T-helper 17 cell (primary cell): ENCODE data around the gene RAD51B. TPM values are rescaled to one million over a fixed set of nuclear protein-coding genes. Genes with fewer than 3 reads are reported as not detected.

Experiments
- ATAC-seq: fragments of 150-1000 bp; cut with Tn5 transposase; 2 replicates; pipeline ENCODE4 v1.10.0; 2021; ENCODE audit warnings: mild to moderate bottlenecking, moderate library complexity
- DNase-seq, 3 donors: peaks; one replicate each; pipeline versions ENCODE4 v3.0.0 to v3.0.0-alpha.2; 2020 to 2021
- H3K9me3 ChIP-seq: one replicate; pipeline ENCODE4 v1.7.0; 2013; ENCODE audit warnings: low read length, mild to moderate bottlenecking; ENCODE audit not compliant: control insufficient read depth, poor library complexity, severe bottlenecking
- H3K27ac Mint-ChIP-seq: one replicate; pipeline ENCODE4 v1.8.0; 2022; ENCODE audit warnings: mild to moderate bottlenecking, moderate library complexity, mixed read lengths
- H3K27me3 Mint-ChIP-seq: one replicate; pipeline ENCODE4 v1.8.0; 2022; ENCODE audit warnings: mixed read lengths
- H3K36me3 Mint-ChIP-seq: one replicate; pipeline ENCODE4 v1.8.0; 2022; ENCODE audit warnings: low read depth, mixed read lengths
- H3K4me1 Mint-ChIP-seq: one replicate; pipeline ENCODE4 v1.8.0; 2022; ENCODE audit warnings: mild to moderate bottlenecking, mixed read lengths
- H3K4me3 Mint-ChIP-seq: one replicate; pipeline ENCODE4 v1.8.0; 2022; ENCODE audit warnings: mild to moderate bottlenecking, moderate library complexity, mixed read lengths
- total RNA-seq, 4 donors: library from RNA in 2 of 4; stranded (reverse) in 2 of 4; gene quantifications; one replicate each; pipeline ENCODE4 v1.2.3 and lab custom pipeline; 2022 to 2026

RAD51B gene
- total RNA-seq, 2 donors from 2014 or later, result 17.0 to 20.7 TPM

DNA sequence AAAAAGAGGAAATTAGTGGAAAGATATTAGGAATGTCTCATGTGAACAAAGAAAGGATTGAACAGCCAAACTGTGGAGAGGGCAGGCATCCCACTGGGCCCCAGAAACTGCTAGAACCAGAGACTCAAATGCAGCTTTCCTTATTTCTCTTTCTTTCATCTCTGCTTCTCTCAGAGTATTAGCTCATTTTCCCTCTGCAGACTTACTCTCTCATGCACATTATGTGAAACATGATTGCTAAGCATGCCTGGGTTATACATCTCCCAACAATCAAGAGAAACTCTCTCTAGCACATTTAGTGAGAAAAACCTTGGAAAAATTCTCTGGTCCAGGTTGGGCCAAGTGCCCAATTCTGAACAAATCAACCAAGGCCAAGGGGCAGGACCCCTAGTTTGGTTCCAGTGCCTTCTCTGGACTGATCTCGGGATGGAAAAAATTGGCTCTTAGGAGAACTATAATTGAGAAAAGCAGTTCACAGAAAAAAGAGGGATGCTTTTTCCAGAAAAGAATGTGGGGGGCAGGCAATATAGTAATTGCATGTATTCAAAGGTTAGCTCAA lies 313.1 kb downstream of the RAD51B start:
- ATAC-seq (no peak), DNase-seq (no peak)
- Mint-ChIP-seq H3K27me3 (no peaks in the 10 kb centered on the region), H3K4me1 (peaks cover 8% of the 10 kb centered on the region), H3K4me3 (no peak overlapping the region), H3K36me3 (no peaks in the 10 kb centered on the region), H3K27ac (no peak overlapping the region)
- no peaks in the 10 kb centered on the region for H3K9me3 ChIP-seq

DNA sequence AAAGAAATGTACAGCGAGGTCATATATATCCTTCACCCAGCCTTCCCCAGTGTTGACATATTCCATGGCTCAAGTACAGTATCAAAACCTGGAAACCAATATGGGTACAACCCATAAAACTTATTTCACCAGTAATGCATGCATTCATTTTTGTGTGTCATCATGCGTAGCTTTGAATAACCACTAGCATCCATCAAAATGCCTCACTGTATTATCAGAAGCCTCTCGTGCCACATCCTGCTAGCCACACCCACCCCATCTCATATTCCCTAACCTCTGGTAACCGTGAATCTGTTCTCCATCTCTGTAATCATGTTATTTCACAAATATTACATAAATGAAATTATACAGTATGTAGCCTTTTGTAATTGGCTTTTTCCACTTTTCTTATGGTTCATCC lies 314.3 kb downstream of the RAD51B start:
- Mint-ChIP-seq H3K27ac (no peak overlapping the region), H3K36me3 (no peaks in the 10 kb centered on the region), H3K4me3 (no peak overlapping the region), H3K27me3 (no peaks in the 10 kb centered on the region), H3K4me1 (peaks cover 8% of the 10 kb centered on the region)
- ATAC-seq (no peak), DNase-seq (no peak)
- H3K9me3 ChIP-seq, result no peaks in the 10 kb centered on the region

DNA sequence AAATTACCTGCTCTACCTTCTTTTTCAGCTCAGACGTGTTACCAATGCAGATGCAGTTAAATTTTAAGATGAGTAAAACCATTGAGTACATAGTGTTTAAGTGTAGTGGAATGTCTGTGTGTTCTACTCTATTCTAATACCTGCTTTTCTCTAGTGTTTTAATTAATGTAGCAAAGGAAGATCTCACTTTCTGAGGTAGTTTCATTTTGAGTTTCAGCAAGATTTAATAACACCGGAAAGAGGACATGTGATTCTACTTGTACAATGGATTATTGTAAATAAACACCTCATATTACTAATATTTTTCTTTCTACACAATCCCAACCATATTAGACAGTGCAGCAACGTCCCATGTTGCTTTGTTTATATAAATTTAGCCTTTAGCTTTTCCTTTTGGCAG lies 315.4 kb downstream of the RAD51B start:
- DNase-seq (no peak), ATAC-seq (no peak)
- no peaks in the 10 kb centered on the region for H3K36me3 Mint-ChIP-seq
- H3K27ac Mint-ChIP-seq, result peak overlapping the region; percentile 59
- peak overlapping the region; percentile 79 for H3K4me3 Mint-ChIP-seq
- H3K9me3 ChIP-seq, result no peaks in the 10 kb centered on the region
- H3K27me3 Mint-ChIP-seq, result no peaks in the 10 kb centered on the region
- peaks cover 8% of the 10 kb centered on the region for H3K4me1 Mint-ChIP-seq

DNA sequence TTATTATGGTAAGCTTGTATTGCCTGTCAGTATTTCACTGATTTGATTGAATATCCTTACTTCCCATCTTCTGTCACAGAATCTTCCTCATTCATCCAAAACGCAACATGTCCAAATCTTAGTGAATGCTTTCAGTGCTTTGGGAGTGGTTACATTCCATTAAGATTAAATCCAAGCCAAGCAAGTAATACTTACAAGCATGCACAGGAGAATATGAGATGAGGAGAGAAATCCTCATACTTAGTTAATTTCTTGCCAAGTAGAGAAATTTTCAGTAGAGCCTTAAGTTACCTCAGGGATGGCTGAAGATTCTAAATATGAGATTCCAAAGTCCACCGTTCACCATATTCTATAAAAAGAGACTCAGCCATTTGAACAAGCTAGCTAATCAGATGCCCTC lies 316.0 kb downstream of the RAD51B start:
- Mint-ChIP-seq H3K4me1 (peaks cover 8% of the 10 kb centered on the region), H3K4me3 (peak overlapping the region; percentile 79), H3K36me3 (peaks cover 1% of the 10 kb centered on the region), H3K27me3 (no peaks in the 10 kb centered on the region), H3K27ac (peak overlapping the region; percentile 59)
- H3K9me3 ChIP-seq, result no peaks in the 10 kb centered on the region
- DNase-seq (no peak), ATAC-seq (no peak)

DNA sequence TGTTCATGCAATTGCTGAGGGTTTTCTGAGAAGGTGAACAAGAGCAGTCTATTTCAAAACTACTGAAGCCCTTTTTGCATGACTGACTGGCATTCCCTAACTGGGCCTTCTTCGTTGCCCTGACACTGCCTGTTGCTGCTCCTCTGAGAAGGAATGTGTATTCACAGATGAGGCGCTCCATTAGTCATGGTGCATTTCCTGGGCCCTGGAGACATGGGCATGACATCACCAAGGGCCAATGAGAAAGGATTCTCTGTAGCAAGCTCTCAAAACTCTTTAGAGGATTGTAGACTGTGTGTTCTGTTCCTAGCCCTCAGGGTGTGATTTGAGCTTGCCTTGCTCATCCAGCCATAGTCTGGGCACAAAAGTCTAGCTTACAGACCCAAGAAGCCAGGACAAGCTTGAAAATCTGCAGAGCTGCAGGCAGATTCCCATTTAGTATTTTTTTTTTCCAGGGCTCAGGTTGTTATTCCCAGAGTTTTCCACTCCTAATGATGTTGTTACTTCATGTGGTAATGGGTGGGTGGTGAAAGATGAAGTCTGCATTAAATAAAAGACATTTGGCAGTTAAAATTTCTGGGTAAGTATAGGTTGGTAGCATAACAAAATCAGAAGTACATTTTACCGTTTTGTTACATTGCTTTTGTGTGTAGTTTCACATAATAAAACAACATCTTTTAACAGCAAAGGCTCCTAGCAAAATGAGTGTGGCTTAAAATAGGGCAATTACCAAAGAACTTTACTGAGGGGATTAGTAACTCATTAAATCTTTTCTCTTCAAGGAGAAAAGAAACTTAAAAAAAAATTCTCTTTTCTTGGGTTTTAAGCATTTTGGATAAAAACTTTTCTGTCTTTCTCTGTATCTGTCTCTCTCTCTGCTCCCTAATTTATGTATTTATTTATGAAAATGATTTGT lies 318.4 kb downstream of the RAD51B start:
- no peak overlapping the region for H3K27ac Mint-ChIP-seq
- no peak overlapping the region for H3K4me3 Mint-ChIP-seq
- H3K36me3 Mint-ChIP-seq, result peaks cover 2% of the 10 kb centered on the region
- H3K9me3 ChIP-seq, result no peaks in the 10 kb centered on the region
- H3K4me1 Mint-ChIP-seq, result peaks cover 12% of the 10 kb centered on the region
- ATAC-seq (no peak), DNase-seq (no peak)
- no peaks in the 10 kb centered on the region for H3K27me3 Mint-ChIP-seq

DNA sequence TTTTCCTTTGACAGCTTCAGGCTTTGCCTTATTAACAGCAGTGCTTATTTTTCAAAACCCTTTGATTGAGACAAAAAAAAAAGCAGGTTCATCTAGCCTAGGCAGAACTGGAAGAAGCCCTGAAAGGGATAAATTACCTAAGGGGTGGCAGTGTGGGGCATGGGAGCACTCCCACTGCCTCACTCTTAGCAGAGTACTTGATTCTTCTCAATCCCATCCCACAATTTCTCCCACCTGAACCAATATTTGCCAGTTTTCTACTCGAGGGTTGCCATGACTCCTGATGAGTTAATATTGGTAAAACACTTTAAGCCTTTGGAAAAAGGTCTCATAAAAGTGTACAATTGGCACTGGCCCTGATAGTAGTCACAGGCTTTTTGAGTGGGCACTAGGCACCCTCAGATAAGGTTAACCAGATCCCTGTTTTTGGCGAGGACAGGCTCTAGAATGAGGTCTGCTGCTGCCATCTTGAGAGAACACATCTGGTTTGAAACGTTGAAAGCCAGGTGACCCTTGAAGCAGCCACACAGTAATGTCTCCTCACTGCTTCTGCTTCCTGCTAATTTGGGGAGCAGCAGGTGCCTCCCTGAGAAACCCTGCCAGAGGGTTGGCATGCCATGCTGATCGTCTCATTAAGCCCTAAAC lies 320.0 kb downstream of the RAD51B start:
- peaks cover 27% of the 10 kb centered on the region for H3K4me1 Mint-ChIP-seq
- no peaks in the 10 kb centered on the region for H3K9me3 ChIP-seq
- peaks cover 2% of the 10 kb centered on the region for H3K36me3 Mint-ChIP-seq
- H3K27ac Mint-ChIP-seq, result no peak overlapping the region
- DNase-seq (no peak), ATAC-seq (no peak)
- no peaks in the 10 kb centered on the region for H3K27me3 Mint-ChIP-seq
- H3K4me3 Mint-ChIP-seq, result no peak overlapping the region

DNA sequence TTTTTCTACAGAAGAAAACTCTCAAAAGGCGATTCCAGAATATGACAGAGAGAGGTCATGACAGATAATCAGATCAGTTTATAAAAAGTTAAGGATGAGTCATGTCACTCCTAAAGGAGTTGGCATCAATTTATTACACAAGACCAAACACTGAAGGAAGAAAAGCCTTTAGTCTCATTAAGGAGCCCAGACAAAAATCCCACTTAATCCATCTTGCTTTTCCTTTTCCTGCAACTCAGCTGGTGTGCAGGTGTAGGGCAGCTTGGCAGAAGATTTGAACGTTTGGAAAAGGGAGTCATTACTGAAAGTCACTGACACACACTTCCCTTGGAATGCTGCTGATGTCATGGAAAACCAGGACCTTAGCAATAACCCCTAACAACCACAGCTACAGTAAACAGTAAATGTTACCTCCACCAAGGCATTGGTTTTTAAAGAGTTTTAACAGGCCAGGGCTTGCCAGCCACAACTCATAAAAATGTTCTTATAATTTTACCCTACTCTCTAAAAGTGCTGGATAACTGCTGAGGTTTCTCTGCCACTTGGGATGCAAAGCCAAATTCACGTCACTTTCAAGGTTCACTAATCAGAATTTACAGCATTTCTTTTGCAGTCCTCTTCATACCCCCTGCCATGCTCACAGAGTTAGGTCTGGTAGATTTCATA lies 320.6 kb downstream of the RAD51B start:
- Mint-ChIP-seq H3K36me3 (peaks cover 2% of the 10 kb centered on the region), H3K27ac (no peak overlapping the region), H3K27me3 (no peaks in the 10 kb centered on the region), H3K4me1 (peaks cover 29% of the 10 kb centered on the region), H3K4me3 (no peak overlapping the region)
- H3K9me3 ChIP-seq, result no peaks in the 10 kb centered on the region
- ATAC-seq, result no peak
- no peak for DNase-seq

DNA sequence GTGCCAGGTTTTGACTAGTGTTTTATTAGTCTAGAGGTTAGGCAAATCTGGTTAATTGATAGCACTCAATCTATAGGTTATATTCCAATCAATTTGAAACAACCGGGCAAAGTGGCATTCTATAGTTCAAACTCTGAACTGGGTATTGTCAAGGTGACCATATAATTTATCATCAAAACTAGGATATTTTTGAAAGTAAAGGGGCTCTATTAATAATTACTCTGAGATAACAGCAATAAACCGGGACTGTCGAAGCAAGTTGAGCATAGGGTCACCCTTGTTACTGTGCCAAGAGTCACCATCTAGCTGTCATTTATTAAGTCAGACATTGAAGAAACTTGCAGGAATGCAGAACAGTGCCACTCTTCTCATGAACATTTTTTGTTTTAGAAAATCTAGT lies 321.2 kb downstream of the RAD51B start:
- no peak overlapping the region for H3K27ac Mint-ChIP-seq
- H3K36me3 Mint-ChIP-seq, result peaks cover 2% of the 10 kb centered on the region
- ATAC-seq, result no peak
- H3K4me1 Mint-ChIP-seq, result peaks cover 27% of the 10 kb centered on the region
- no peaks in the 10 kb centered on the region for H3K9me3 ChIP-seq
- no peak overlapping the region for H3K4me3 Mint-ChIP-seq
- H3K27me3 Mint-ChIP-seq, result no peaks in the 10 kb centered on the region
- no peak for DNase-seq

DNA sequence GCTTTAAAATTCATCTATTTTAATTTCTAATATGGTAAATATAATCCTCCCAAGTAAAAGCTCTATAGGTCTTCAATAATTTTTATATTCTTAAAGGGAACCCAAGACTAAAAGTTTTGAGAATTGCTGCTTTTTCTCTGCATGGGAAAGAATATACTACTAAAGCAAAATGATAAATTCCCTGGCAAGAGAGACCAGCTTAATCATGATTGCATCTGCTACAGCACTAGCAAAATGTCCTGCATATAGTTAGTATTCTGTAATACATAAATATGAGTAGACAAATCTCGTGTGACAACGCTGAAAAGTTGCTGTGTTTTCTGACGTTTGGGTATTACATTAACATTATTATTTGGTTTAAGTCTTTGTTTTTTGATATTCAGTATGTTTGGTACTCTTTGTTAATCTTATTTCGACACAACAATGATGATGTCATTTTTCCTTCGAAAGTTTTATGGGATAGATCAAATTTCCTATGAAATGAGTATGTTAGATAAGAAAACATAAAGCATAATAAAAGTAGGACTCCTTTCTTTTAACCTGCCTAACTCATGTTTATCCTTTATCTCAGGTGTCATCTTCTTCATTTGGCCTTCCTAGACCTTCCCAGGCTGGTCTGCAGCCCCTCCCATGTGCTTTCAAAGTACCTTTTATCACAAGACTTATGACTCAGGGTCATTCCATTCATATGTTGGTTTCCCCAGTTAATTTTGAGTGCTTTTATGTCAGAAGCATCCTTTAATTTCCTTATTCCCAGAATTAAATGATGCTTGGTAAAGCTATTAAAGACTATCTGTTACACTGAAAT lies 321.9 kb downstream of the RAD51B start:
- Mint-ChIP-seq H3K27ac (no peak overlapping the region), H3K27me3 (no peaks in the 10 kb centered on the region), H3K4me1 (peaks cover 27% of the 10 kb centered on the region), H3K36me3 (peaks cover 2% of the 10 kb centered on the region), H3K4me3 (no peak overlapping the region)
- ATAC-seq (no peak), DNase-seq (no peak)
- no peaks in the 10 kb centered on the region for H3K9me3 ChIP-seq

DNA sequence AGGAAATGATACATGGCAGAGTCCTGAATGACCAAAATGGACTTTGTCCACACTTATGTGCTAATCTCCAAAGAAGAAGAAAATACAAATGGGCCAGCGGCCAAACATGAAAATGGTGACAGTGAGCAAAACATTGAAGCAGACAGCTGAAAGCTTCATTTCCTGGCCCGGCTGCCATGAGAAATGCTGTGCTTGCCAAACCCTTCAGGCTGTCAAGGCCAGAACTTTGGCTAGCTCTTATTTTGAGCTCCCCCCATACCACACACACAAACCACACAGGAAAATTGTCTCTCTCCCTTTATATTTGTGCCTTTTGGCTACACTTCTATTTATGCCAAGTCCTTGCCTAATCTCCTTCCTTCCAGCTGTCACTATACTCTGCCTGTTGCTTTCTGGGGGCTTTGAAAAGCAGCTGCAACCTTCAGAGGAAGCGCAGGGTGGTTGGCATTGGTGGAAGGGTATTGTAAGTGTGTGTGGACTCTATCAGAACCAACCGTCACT lies 323.8 kb downstream of the RAD51B start:
- Mint-ChIP-seq H3K4me3 (peak overlapping the region; percentile 15), H3K27ac (no peak overlapping the region), H3K4me1 (peaks cover 27% of the 10 kb centered on the region), H3K27me3 (no peaks in the 10 kb centered on the region), H3K36me3 (peaks cover 2% of the 10 kb centered on the region)
- ATAC-seq (peak; percentile 21), DNase-seq (no peak)
- no peaks in the 10 kb centered on the region for H3K9me3 ChIP-seq

DNA sequence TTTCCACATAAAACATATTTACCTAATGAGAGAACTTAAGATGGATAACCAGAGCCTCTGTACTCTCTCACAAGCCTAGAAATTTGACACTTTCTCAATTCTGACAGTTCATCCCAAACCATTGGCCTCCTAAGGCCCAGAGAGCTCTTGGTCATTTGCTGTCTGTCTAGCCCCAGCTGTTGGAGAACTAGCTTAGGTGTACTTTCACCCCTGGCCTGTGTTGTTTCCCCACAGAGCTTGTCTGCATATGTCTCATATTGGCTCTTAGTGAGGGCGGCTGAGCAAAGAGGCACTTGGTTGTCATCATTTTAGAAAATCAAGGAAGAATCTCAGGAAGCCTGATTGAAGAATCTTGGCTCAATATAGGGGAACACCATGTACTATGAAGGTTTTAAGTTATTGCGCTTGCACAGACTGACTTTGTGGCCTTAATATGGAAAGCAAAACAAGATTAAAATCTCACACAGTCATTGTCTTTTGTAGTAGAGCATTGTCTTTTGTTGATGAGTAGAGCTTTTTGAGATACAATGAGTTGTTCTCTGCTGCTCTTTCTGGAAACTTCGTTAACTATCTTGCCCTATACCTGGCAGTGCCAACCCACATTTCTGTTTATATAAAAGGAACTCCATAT lies 324.6 kb downstream of the RAD51B start:
- Mint-ChIP-seq H3K4me3 (peak overlapping the region; percentile 28), H3K27ac (peak overlapping the region; percentile 78), H3K27me3 (no peaks in the 10 kb centered on the region), H3K4me1 (peaks cover 27% of the 10 kb centered on the region), H3K36me3 (peaks cover 2% of the 10 kb centered on the region)
- H3K9me3 ChIP-seq, result no peaks in the 10 kb centered on the region
- ATAC-seq, result peak; percentile 66
- no peak for DNase-seq

DNA sequence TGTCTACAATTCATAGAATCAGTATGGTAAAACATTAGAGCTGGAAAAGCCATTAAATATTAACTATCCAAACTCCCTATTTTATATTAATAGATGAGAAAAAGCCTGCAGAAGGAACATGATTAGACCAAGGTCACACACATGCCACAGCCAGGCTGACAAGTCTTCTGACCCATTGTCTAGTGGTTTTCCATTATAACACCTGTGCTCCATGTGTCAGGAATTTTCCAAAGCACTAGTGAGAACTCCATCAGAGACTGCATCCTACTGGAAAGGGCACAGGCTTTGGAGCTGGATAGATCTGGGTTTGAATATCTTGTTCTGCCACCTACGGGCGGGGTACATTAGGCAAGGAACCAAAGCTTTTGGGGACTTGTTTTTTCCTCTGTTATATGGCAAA lies 325.5 kb downstream of the RAD51B start:
- peaks cover 27% of the 10 kb centered on the region for H3K4me1 Mint-ChIP-seq
- H3K9me3 ChIP-seq, result no peaks in the 10 kb centered on the region
- DNase-seq (no peak), ATAC-seq (no peak)
- H3K36me3 Mint-ChIP-seq, result peaks cover 2% of the 10 kb centered on the region
- H3K27me3 Mint-ChIP-seq, result no peaks in the 10 kb centered on the region
- no peak overlapping the region for H3K4me3 Mint-ChIP-seq
- no peak overlapping the region for H3K27ac Mint-ChIP-seq
